Smooth muscle cell (in vitro differentiated cells): ENCODE data around the gene ZNHIT1. TPM values are rescaled to one million over a fixed set of nuclear protein-coding genes. Genes with fewer than 3 reads are reported as not detected.
"Not testable (repeated sequence)": the region's sequence is repeated elsewhere in the genome, so short reads cannot be mapped to it uniquely, and the experiment has no call there.

ENCODE experiments used
- DNase-seq: peaks from one replicate; lab custom pipeline; 2025; ENCODE audit not compliant: unreplicated experiment; lab: John Stamatoyannopoulos, UW
- H2AFZ ChIP-seq: fragments of 200-600 bp; sonication (generic); 2 replicates; pipeline ENCODE4 v1.6.0; 2016; ENCODE audit warnings: antibody characterized with exemption, low read depth, mild to moderate bottlenecking
- H3F3A ChIP-seq: fragments of 200-600 bp; sonication (generic); 2 replicates; pipeline ENCODE4 v1.6.0; 2017; ENCODE audit warnings: antibody characterized with exemption, low read depth
- H3K27ac ChIP-seq: fragments of 200-600 bp; sonication (generic); 2 replicates; pipeline ENCODE4 v1.5.1; 2016; ENCODE audit warnings: low read depth, mild to moderate bottlenecking
- H3K27me3 ChIP-seq: fragments of 200-600 bp; sonication (generic); 2 replicates; pipeline ENCODE4 v1.6.1; 2016; ENCODE audit warnings: low read depth, mild to moderate bottlenecking
- H3K36me3 ChIP-seq: fragments of 200-600 bp; sonication (generic); 2 replicates; pipeline ENCODE4 v1.5.1; 2016; ENCODE audit warnings: low read depth
- H3K4me1 ChIP-seq: fragments of 200-600 bp; sonication (generic); 2 replicates; pipeline ENCODE4 v1.5.1; 2016; ENCODE audit warnings: low read depth
- H3K4me2 ChIP-seq: fragments of 200-600 bp; sonication (generic); 2 replicates; pipeline ENCODE4 v1.6.0; 2016; ENCODE audit warnings: mild to moderate bottlenecking
- H3K4me3 ChIP-seq: fragments of 200-600 bp; sonication (generic); 2 replicates; pipeline ENCODE4 v1.5.1; 2016; ENCODE audit warnings: mild to moderate bottlenecking
- H3K79me2 ChIP-seq: fragments of 200-600 bp; sonication (generic); 2 replicates; pipeline ENCODE4 v1.6.0; 2016; ENCODE audit warnings: low read depth, mild to moderate bottlenecking
- H3K9ac ChIP-seq: fragments of 200-600 bp; sonication (generic); 2 replicates; pipeline ENCODE4 v1.6.0; 2016; ENCODE audit warnings: low read depth
- H3K9me3 ChIP-seq: fragments of 200-600 bp; sonication (generic); replicated peaks from 2 replicates; pipeline ENCODE4 v1.5.1; 2016; ENCODE audit warnings: low read depth
- H4K20me1 ChIP-seq: fragments of 200-600 bp; sonication (generic); 2 replicates; pipeline ENCODE4 v1.6.0; 2016; ENCODE audit warnings: low read depth
- WGBS: methylation state at CpG from one replicate; pipeline ENCODE4 v1.1.7; 2016; ENCODE audit warnings: low lambda C conversion rate; 5-methylcytosine and 5-hydroxymethylcytosine counted together
- polyA plus RNA-seq: library from polyadenylated mRNA; unstranded; fragments of >200 nt; fragmentation: Nextera tagmentation; extraction: Ambion mirVana; gene quantifications from 2 replicates; pipeline ENCODE4 v1.2.1, GENCODE V29; 2016
- total RNA-seq: library from RNA; depleted of rRNA; stranded (reverse); fragments of >200 nt; gene quantifications from 2 replicates; pipeline ENCODE4 v1.2.3, GENCODE V29; 2014
- TF ChIP-seq, protein P1 (sequence below): fragments of 200-600 bp; sonication (generic); IDR thresholded peaks from 2 replicates; pipeline ENCODE4 v1.5.1; 2017; ENCODE audit warnings: borderline replicate concordance, mild to moderate bottlenecking, antibody characterized with exemption; ENCODE audit not compliant: insufficient read depth, poor library complexity, severe bottlenecking

ZNHIT1 gene
- total and polyA plus RNA-seq, 2 experiments from 2014 or later = 100 to 123 TPM

DNA sequence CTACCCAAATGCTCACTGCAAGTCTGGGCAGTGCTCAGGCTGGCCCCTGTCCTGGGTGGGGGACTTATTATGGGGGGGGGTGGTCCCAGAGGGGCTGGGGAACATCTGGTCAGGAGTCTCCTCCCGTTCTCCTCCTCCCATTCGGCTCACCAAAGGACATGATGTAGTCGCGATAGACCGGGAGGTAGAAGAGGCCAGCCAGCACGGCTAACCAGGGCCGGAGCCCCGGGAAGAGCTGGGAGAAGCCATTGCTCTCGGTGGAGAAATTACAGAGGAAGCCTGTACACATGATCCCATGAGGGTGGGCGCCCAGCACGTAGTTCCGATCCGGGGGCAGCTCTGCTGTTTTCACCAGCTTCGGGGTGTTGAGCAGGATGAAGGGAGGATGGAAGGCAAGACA lies 19.5 kb upstream of the ZNHIT1 start:
- Histone ChIP-seq H3K27ac (no peak overlapping the region), H4K20me1 (no peaks in the 10 kb centered on the region), H3K4me3 (no peak overlapping the region), H3K27me3 (peaks cover 37% of the 10 kb centered on the region), H3K4me1 (no peaks in the 10 kb centered on the region), H3K4me2 (no peak overlapping the region), H3F3A (no peaks in the 10 kb centered on the region), H3K36me3 (no peaks in the 10 kb centered on the region), H3K9ac (no peak overlapping the region), H3K79me2 (no peaks in the 10 kb centered on the region), H2AFZ (no peak overlapping the region), H3K9me3 (no peaks in the 10 kb centered on the region)
- WGBS = 90% methylated on average over 14 of the region's 14 CpGs
- no peak for DNase-seq
- TF ChIP-seq, protein P1, sequence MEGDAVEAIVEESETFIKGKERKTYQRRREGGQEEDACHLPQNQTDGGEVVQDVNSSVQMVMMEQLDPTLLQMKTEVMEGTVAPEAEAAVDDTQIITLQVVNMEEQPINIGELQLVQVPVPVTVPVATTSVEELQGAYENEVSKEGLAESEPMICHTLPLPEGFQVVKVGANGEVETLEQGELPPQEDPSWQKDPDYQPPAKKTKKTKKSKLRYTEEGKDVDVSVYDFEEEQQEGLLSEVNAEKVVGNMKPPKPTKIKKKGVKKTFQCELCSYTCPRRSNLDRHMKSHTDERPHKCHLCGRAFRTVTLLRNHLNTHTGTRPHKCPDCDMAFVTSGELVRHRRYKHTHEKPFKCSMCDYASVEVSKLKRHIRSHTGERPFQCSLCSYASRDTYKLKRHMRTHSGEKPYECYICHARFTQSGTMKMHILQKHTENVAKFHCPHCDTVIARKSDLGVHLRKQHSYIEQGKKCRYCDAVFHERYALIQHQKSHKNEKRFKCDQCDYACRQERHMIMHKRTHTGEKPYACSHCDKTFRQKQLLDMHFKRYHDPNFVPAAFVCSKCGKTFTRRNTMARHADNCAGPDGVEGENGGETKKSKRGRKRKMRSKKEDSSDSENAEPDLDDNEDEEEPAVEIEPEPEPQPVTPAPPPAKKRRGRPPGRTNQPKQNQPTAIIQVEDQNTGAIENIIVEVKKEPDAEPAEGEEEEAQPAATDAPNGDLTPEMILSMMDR = no peak

DNA sequence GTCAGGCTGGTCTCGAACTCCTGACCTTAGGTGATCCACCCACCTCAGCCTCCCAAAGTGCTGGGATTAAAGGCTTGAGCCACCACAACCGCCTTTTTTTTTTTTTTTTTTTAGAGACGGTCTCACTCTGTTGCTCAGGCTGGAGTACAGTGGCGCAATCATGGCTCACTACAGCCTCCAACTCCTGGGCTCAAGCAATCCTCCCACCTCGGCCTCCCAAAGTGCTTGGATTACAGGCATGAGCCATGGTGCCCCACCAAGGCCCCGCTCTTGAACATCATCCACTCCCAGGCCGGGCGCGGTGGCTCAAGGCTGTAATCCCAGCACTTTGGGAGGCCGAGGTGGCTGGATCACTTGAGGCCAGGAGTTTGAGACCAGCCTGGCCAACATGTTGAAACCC lies 18.4 kb upstream of the ZNHIT1 start:
- DNase-seq, H3F3A ChIP-seq, H4K20me1 ChIP-seq, H3K4me3 ChIP-seq, H3K4me2 ChIP-seq, H3K79me2 ChIP-seq, H3K4me1 ChIP-seq, H3K27ac ChIP-seq, H2AFZ ChIP-seq, H3K9me3 ChIP-seq, H3K36me3 ChIP-seq, H3K9ac ChIP-seq: not testable (repeated sequence)
- peaks cover 43% of the 10 kb centered on the region for H3K27me3 ChIP-seq
- WGBS = 88% methylated on average over 10 of the region's 10 CpGs

DNA sequence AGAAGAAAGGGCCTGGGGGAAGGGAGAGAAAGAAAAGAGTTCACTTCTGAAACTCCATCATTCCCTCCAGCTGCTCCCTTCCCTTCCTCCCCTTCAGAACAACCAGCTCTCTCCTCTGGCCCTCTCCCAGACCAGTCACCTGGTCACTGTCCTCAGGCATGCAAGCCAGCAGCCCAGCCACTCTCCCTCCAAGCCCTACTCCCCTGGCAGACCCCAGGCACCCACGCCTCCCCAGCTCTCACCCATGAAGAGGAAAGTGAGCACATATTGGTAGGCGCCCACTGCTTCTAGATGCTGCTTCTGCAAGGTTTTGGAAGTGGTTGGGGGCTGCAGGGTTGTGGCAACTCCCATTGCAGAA lies 17.5 kb upstream of the ZNHIT1 start:
- H3K4me2 ChIP-seq = no peak overlapping the region
- peak overlapping the region; percentile 8 for H3K4me3 ChIP-seq
- H3K79me2 ChIP-seq = no peaks in the 10 kb centered on the region
- no peak for DNase-seq
- no peak overlapping the region for H3K9ac ChIP-seq
- peaks cover 43% of the 10 kb centered on the region for H3K27me3 ChIP-seq
- H3K36me3 ChIP-seq = no peaks in the 10 kb centered on the region
- H4K20me1 ChIP-seq = no peaks in the 10 kb centered on the region
- H3K9me3 ChIP-seq = no peaks in the 10 kb centered on the region
- 83% methylated on average over 2 of the region's 2 CpGs for WGBS
- H3K27ac ChIP-seq = no peak overlapping the region
- no peaks in the 10 kb centered on the region for H3F3A ChIP-seq
- H3K4me1 ChIP-seq = no peaks in the 10 kb centered on the region
- no peak overlapping the region for H2AFZ ChIP-seq
- TF ChIP-seq, protein P1 = no peak

DNA sequence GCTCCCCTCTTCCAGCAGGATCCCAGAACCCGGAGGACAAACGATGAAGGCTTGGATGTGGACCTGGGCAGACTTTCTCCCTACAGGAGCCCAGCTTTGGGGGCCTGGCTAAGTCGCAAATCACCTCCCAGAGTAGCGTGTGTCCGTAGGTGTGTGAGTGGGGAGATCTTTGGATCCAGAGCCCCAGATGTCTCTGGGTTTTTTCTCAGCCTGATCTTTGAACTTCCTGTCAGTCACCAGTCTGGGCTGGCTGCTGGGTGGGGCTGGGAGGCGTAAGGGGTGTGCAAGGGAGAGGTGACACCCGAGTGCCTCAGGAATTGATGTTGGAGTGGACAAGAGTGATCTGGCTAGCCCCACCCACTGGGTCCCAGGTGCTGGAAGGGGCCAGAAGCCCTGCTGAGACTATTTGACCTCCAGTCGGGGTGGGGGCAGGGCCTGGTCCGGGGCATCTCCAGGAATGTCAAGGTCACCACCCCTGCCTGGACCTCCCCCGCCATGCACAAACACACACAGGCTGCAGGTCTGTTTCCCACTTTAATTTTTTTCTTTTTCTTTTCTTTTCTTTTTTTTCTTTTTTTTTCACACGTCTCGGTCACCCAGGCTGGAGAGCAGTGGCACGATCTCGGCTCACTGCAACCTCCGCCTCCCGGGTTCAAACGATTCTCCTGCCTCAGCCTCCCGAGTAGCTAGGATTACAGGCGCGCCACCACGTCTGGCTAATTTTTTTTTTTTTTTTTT lies 16.9 kb upstream of the ZNHIT1 start, which contains the start of gene MOGAT3:
Gene MOGAT3, minus strand, starts transcription at position 175 of the 738 bp plus-strand sequence. CDS start 182 bp downstream, outside the sequence.
- H3K9ac ChIP-seq = no peak within 1 kb of the TSS

More for the DNA sequence above, 16.9 kb upstream of the ZNHIT1 start, which contains the start of gene MOGAT3:
- WGBS = 55% methylated on average over 21 of the region's 21 CpGs
- TF ChIP-seq, protein P1 = no peak
- H4K20me1 ChIP-seq = no peaks in the 10 kb centered on the region
- H3K79me2 ChIP-seq = no peaks in the 10 kb centered on the region
- no peaks in the 10 kb centered on the region for H3F3A ChIP-seq
- DNase-seq = no peak
- H3K4me2 ChIP-seq = peak within 1 kb of the TSS; percentile 68
- peaks cover 43% of the 10 kb centered on the region for H3K27me3 ChIP-seq
- H3K27ac ChIP-seq = no peak within 1 kb of the TSS
- H3K4me1 ChIP-seq = no peaks in the 10 kb centered on the region
- H2AFZ ChIP-seq = no peak within 1 kb of the TSS
- no peaks in the 10 kb centered on the region for H3K9me3 ChIP-seq
- H3K4me3 ChIP-seq = peak within 1 kb of the TSS; percentile 21
- no peaks in the 10 kb centered on the region for H3K36me3 ChIP-seq
